Hematopoietic multipotent progenitor cell treated with erythropoietin and hydrocortisone succinate and interleukin-3 and kit ligand, for 17 days (in vitro differentiated cells): Measurements from ENCODE around the gene CHCHD3.

Experiments used
- DNase-seq: peaks from one replicate; pipeline ENCODE4 v3.0.0-alpha.2; 2015; ENCODE audit warnings: low spot score

Gene CHCHD3

DNA sequence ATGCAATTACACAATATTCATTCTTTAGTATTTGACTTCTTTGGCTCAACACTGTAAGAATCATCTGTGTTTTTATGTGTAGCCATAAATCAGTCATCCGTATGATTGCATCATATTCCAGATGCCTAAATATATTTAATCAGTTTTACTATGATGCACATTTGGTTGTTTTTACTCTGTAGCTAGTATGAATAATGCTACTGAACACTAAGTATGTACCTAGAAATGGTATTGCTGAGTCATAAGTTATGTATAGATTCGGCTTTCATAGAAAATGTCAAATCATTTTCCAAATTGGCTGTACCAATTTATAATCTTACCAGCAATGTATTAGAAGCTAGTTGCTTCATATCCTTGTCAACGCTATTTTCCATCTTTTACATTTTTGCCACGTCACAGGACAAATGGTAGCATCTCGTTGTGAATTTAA is 308.3 kb downstream of the CHCHD3 start:
- no peak for DNase-seq

- DNase-seq = no peak
Measured at GRCh38 chr7:132771301-132771730, 310.6 kb downstream of the CHCHD3 start.

- no peak for DNase-seq
Measured at GRCh38 chr7:132770055-132770454, 311.8 kb downstream of the CHCHD3 start.

- DNase-seq = no peak
Measured at GRCh38 chr7:132769280-132769679, 312.6 kb downstream of the CHCHD3 start.

DNA sequence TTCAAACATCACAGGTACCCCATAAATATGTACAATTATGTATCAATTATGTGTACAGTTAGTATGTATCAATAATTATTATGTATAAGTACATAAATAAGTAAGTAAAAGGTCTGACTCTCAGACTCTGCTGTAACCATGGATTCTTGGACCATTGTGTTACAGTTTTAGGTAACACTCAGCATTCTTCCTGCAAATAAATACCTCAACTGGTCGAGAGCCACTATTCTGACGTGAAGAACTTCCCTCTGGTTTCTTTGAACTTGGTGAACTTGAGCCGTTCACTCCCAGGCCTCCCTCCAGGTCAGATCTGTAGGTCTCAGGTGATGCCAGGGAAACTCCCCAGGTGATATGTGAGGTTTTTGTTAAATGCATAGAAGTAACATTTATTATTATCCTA is 313.8 kb downstream of the CHCHD3 start:
- DNase-seq = no peak

GRCh38 chr7:132767378-132767777 is 314.5 kb downstream of the CHCHD3 start:
- DNase-seq = no peak

DNA sequence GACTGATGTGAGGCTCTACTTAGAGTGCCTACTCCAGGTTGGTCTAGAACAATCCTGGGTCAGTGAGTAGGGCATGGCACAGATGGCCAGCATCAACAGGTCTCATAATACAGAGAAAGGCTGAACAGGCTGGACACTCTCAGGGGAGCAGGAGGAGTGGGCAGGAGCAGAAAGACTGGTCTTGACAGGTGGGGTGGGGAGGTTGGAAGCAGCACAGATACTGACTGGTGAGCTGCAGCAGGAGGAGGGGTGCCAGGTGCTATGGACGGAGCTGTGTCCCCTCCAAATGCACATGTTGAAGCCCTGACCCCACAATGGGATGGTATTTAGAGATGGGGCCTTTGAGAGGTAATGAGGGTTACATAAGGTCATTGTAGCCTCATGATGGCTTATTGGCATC is 315.2 kb downstream of the CHCHD3 start:
- no peak for DNase-seq

DNA sequence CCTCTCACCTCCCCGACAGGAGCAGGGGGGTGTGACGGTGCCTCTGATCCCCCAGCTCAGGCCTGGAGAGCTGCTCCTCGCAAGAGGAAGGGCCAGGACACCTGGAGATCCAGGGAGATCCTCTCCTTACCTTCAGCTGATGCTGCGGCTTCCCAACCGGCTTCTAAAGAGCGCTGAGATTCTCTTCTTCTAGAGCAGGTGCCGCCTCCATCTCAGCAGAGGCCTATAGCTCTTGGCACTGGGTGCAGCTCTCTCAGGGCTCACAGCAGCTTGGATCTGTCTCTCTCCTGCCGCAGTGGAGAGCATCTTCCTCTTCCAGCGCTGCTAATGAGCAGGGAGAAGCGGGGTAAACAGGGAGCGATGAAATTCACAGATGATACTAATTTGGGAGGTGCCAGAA is 316.0 kb downstream of the CHCHD3 start:
- no peak for DNase-seq

- no peak for DNase-seq
Measured at GRCh38 chr7:132764762-132765161, 317.1 kb downstream of the CHCHD3 start.

DNA sequence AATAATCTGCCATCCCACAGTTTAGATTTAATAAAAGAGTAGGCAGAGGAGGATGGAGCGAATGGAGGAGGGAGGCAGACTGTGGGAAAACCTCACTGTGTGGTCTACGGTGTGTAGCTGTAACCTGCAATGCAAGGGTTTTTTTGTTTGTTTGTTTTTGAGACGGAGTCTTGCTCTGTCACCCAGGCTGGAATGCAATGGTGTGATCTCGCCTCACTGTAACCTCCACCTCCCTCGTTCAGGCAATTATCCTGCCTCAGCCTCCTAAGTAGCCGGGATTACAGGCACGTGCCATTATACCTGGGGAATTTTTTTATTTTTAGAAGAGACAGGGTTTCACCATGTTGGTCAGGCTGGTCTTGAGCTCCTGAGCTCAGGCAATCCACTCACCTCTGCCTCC is 321.0 kb downstream of the CHCHD3 start:
- no peak for DNase-seq

DNA sequence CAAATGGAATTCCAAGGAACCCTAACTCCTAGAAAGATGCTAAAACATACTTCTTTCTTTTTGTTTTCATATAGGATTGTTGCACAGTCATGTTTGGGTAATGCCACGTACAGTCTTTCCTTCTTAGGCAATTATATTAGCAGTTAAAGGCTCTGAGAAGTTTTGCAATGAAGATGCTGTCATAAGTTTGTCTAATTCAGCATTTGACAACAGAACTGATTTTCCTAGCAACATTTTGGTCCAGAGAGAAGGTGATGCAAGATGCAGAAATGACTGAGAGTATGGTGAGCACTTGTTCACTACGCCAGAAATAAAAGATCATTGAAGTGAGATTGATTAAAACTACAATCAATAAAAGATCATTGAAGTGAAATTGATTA is 321.7 kb downstream of the CHCHD3 start:
- no peak for DNase-seq

- DNase-seq = no peak
Measured at GRCh38 chr7:132759482-132760243, 322.2 kb downstream of the CHCHD3 start.

DNA sequence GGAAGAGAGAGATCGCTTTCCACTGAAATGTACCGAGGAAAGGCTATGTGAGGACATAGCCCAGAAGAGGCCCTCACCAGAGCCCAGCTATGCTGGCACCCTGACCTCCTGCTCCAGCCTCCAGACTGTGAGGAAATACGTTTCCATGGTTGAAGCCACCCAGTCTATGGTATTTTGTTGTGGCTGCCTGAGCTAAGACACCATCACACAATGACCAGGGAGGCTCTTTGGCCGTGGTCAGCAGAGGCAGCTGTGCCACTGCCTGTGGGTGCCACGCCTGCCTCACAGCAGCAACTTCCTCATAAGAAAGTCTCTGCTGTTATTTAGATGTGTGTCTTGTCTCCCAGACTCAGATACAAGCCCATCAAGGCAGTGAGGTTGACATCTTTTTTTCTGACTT is 322.9 kb downstream of the CHCHD3 start:
- DNase-seq = no peak

GRCh38 chr7:132757783-132758182 is 324.1 kb downstream of the CHCHD3 start:
- DNase-seq = no peak

- no peak for DNase-seq
Measured at GRCh38 chr7:132756484-132756990, 325.4 kb downstream of the CHCHD3 start.

- DNase-seq = no peak
Measured at GRCh38 chr7:132755538-132756483, 326.1 kb downstream of the CHCHD3 start.

- DNase-seq = no peak
Measured at GRCh38 chr7:132752431-132752830, 329.5 kb downstream of the CHCHD3 start.

DNA sequence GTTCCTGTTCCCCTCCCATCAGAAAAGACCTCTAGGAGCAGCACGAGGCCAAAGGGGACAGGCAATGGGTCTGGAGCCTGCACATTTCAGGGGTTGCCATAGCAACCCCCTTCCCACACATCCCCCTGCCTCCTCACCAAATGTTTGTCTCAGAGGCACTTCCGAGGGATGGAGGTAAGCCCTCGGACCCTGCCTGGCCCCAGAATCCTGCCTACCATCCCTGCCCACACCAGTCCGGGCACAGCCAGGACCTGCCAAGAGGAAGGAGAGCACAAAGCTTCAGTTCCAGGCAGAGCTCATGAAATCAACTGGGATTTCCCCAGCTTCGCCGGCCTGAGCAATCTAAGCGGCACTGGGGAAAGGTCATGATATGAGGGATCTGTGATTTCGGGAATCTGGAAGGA is 330.6 kb downstream of the CHCHD3 start:
- DNase-seq = no peak

GRCh38 chr7:132750530-132751217 is 331.2 kb downstream of the CHCHD3 start:
- no peak for DNase-seq

DNA sequence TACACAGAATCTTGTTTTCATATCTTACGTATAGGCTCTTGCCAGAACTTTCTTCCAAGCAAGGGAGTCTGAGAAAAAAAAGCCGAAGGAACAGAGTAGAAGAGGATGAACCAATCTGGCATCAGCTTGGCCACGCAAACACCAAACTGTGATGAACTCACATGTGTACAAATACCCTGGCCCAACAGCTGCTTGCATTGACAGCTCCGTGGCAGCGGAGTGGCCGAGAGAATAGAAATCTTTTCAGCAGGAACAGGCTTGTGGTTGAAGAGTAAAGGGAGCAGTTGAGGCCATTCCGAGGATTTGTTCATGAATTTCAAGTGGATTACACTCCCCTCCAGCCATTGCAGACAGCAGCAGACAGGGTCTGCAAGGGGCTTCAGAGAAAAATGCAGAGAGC is 331.8 kb downstream of the CHCHD3 start:
- no peak for DNase-seq

DNA sequence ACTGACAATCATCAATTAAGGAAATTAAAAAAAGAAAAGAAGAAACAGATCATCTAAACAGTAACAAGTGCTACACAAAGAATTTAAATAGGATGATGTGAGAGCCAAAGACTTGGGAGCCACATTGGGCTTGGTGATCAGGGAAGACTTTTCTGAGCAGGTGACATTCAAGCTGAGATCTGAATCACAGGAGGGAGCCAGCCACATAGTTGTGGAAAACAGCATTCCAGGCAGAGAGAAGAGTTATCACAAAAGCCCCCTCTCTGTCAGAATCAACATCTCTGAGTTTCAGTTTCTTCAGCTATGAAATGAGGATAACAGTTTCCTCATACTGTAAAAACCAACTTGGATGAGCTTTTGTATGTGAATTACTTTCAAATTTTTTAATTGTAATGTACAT is 336.4 kb downstream of the CHCHD3 start:
- no peak for DNase-seq

GRCh38 chr7:132743974-132744373 is 337.9 kb downstream of the CHCHD3 start:
- no peak for DNase-seq
